Testis (tissue), 3 donors: ENCODE measurements around the gene CEP95. TPM values are rescaled to one million over a fixed set of nuclear protein-coding genes. Genes with fewer than 3 reads are reported as not detected.
"Not testable (repeated sequence)": the region's sequence is repeated elsewhere in the genome, so short reads cannot be mapped to it uniquely, and the experiment has no call there.

Experiments used
- DNase-seq: peaks from one replicate; pipeline ENCODE4 v3.0.0-alpha.2; 2019
- H3K27ac ChIP-seq, 2 donors: fragments of 200-600 bp; sonication (generic); one replicate each; pipeline ENCODE4 v1.5.1; 2019
- H3K27me3 ChIP-seq: fragments of 200-600 bp; sonication (generic); one replicate; pipeline ENCODE4 v1.5.1; 2019
- H3K36me3 ChIP-seq: fragments of 200-600 bp; sonication (generic); one replicate; pipeline ENCODE4 v1.5.1; 2017; ENCODE audit warnings: low read depth; ENCODE audit errors: missing control alignments
- H3K4me1 ChIP-seq: fragments of 200-600 bp; sonication (generic); one replicate; pipeline ENCODE4 v1.5.1; 2019
- H3K4me3 ChIP-seq, 2 donors: fragments of 200-600 bp; sonication (generic); one replicate each; pipeline ENCODE4 v1.5.1; 2017 to 2019
- H3K9me3 ChIP-seq: fragments of 200-600 bp; sonication (generic); one replicate; pipeline ENCODE4 v1.5.1; 2017
- CTCF ChIP-seq, 3 experiments: fragments of 450-650 bp in 2 of 3; fragments of 200-600 bp in 1 of 3; sonication (generic) in 1 of 3; IDR thresholded peaks; one replicate each; pipeline ENCODE4 v1.5.1; 2016 to 2019; ENCODE audit warnings: antibody characterized with exemption in 3 of 3, mild to moderate bottlenecking in 2 of 3, moderate library complexity in 1 of 3
- POLR2A ChIP-seq: fragments of 450-650 bp; IDR thresholded peaks from one replicate; pipeline ENCODE4 v1.6.1; 2017; ENCODE audit warnings: antibody characterized with exemption, mild to moderate bottlenecking, moderate library complexity
- WGBS, 2 donors: methylation state at CpG; one replicate each; pipeline ENCODE4 v1.1.5; 2018; 5-methylcytosine and 5-hydroxymethylcytosine counted together
- intact Hi-C: fragments of 100-400 bp; cut with DNase I; formaldehyde crosslinking; loops from one replicate; pipeline ENCODE4 v1.15.1; 2023; ENCODE audit warnings: low total_unique reads
- polyA plus RNA-seq: library from polyadenylated mRNA; stranded (reverse); fragments of 350-450 nt; fragmentation: Illumina TruSeq; extraction: RNeasy Lipid Tissue Mini Kit (QIAGEN cat#74804); gene quantifications from one replicate; pipeline ENCODE4 v1.2.3, GENCODE V29; 2014; ENCODE audit warnings: low read depth, low replicate concordance; ENCODE audit not compliant: insufficient read depth
- total RNA-seq, 2 donors: library from RNA; depleted of rRNA; stranded (reverse); fragments of >200 nt; gene quantifications; one replicate each; pipeline ENCODE4 v1.2.3, GENCODE V29; 2016

The CEP95 gene
- total and polyA plus RNA-seq, 3 donors from 2014 or later = 54.1 to 93.5 (median 73.6) TPM

GRCh38 chr17:64491034-64491860 lies 15.5 kb upstream of the CEP95 start:
- TF ChIP-seq POLR2A (no peak), CTCF (IDR thresholded peaks at IDR 0.05) (peak in 2 of 3 experiments; percentile 19 to 38)
- Histone ChIP-seq H3K27ac (no peak overlapping the region), H3K4me3 (no peak overlapping the region), H3K4me1 (peaks cover 19% of the 10 kb centered on the region), H3K9me3 (no peaks in the 10 kb centered on the region), H3K27me3 (no peaks in the 10 kb centered on the region), H3K36me3 (no peaks in the 10 kb centered on the region)
- 88 to 92% methylated on average over 13 of the region's 13 CpGs for WGBS, 2 donors
- intact Hi-C loops = no loop called here
- DNase-seq = no peak

- no peak overlapping the region for H3K4me3 ChIP-seq
- intact Hi-C loops = no loop called here
Measured at GRCh38 chr17:64491994-64492393, 14.8 kb upstream of the CEP95 start.

GRCh38 chr17:64492481-64493109 lies 14.2 kb upstream of the CEP95 start:
- intact Hi-C loops = no loop called here
- H3K27ac ChIP-seq = no peak overlapping the region
- H3K27me3 ChIP-seq = no peaks in the 10 kb centered on the region
- peaks cover 19% of the 10 kb centered on the region for H3K4me1 ChIP-seq
- DNase-seq = no peak
- H3K9me3 ChIP-seq = no peaks in the 10 kb centered on the region
- TF ChIP-seq POLR2A = no peak
- TF ChIP-seq CTCF (IDR thresholded peaks at IDR 0.05) = peak in 2 of 3 experiments; percentile 41 to 83
- 69 to 76% methylated on average over 6 of the region's 6 CpGs for WGBS, 2 donors
- H3K4me3 ChIP-seq = no peak overlapping the region
- H3K36me3 ChIP-seq = no peaks in the 10 kb centered on the region

More at GRCh38 chr17:64491994-64492393, 14.8 kb upstream of the CEP95 start:
- Histone ChIP-seq H3K27me3 (no peaks in the 10 kb centered on the region), H3K27ac (no peak overlapping the region), H3K36me3 (no peaks in the 10 kb centered on the region), H3K4me1 (peaks cover 19% of the 10 kb centered on the region), H3K9me3 (no peaks in the 10 kb centered on the region)
- WGBS, 2 donors = 85 to 89% methylated on average over 3 of the region's 3 CpGs
- DNase-seq = no peak
- TF ChIP-seq POLR2A (no peak), CTCF (IDR thresholded peaks at IDR 0.05) (no peak)

GRCh38 chr17:64494121-64494520 lies 12.7 kb upstream of the CEP95 start:
- H3K27ac ChIP-seq = no peak overlapping the region
- WGBS, 2 donors = 87 to 97% methylated on average over 2 of the region's 2 CpGs
- H3K4me1 ChIP-seq = peaks cover 19% of the 10 kb centered on the region
- TF ChIP-seq POLR2A = no peak
- no peak for TF ChIP-seq CTCF (IDR thresholded peaks at IDR 0.05)
- intact Hi-C loops = no loop called here
- no peak for DNase-seq
- H3K9me3 ChIP-seq = no peaks in the 10 kb centered on the region
- no peaks in the 10 kb centered on the region for H3K36me3 ChIP-seq
- no peaks in the 10 kb centered on the region for H3K27me3 ChIP-seq
- H3K4me3 ChIP-seq = no peak overlapping the region

GRCh38 chr17:64495300-64495699 lies 11.5 kb upstream of the CEP95 start:
- H3K9me3 ChIP-seq, H3K4me3 ChIP-seq, H3K27me3 ChIP-seq, H3K27ac ChIP-seq, intact Hi-C loops, DNase-seq, H3K36me3 ChIP-seq: not testable (repeated sequence)
- WGBS, 2 donors = 51 to 76% methylated on average over 5 of the region's 5 CpGs
- H3K4me1 ChIP-seq = peaks cover 19% of the 10 kb centered on the region
